Cerebellar nuclear complex (tissue), 1 donor: ENCODE results near the gene ZNF764.
"Not testable (repeated sequence)": the region's sequence is repeated elsewhere in the genome, so short reads cannot be mapped to it uniquely, and the experiment has no call there.

ENCODE experiments used
- DNase-seq, 2 experiments: peaks; one replicate each; lab custom pipeline; 2025; lab: John Stamatoyannopoulos, UW

The ZNF764 gene

GRCh38 chr16:30527635-30528178 is 30.5 kb downstream of the ZNF764 start:
- DNase-seq: no peak

- peak; percentile 29 to 86 for DNase-seq
Measured at GRCh38 chr16:30526823-30527634, 31.1 kb downstream of the ZNF764 start.

- no peak for DNase-seq
Measured at GRCh38 chr16:30526137-30526822, 31.9 kb downstream of the ZNF764 start, which contains the start of gene ZNF768. Gene ZNF768, minus strand, starts transcription at chr16:30526566. Its CDS starts 153 bp downstream, at chr16:30526413.

- DNase-seq: no peak
Measured at GRCh38 chr16:30525844-30526136, 32.4 kb downstream of the ZNF764 start.

- no peak for DNase-seq
Measured at GRCh38 chr16:30524575-30525568, 33.3 kb downstream of the ZNF764 start.

GRCh38 chr16:30523768-30524574 is 34.2 kb downstream of the ZNF764 start:
- no peak for DNase-seq

GRCh38 chr16:30522702-30523463 is 35.3 kb downstream of the ZNF764 start:
- DNase-seq: not testable (repeated sequence)

GRCh38 chr16:30521873-30522641 is 36.1 kb downstream of the ZNF764 start:
- DNase-seq: no peak

GRCh38 chr16:30521476-30521872 is 36.7 kb downstream of the ZNF764 start:
- no peak for DNase-seq

GRCh38 chr16:30519120-30520049 is 38.8 kb downstream of the ZNF764 start:
- DNase-seq: no peak

- no peak for DNase-seq
Measured at GRCh38 chr16:30518552-30518951, 39.6 kb downstream of the ZNF764 start.

GRCh38 chr16:30515275-30515674 is 42.9 kb downstream of the ZNF764 start:
- no peak for DNase-seq

GRCh38 chr16:30511509-30511908 is 46.7 kb downstream of the ZNF764 start:
- DNase-seq: no peak

- DNase-seq: no peak
Measured at GRCh38 chr16:30510376-30510938, 47.7 kb downstream of the ZNF764 start.

GRCh38 chr16:30509081-30509765 is 49.0 kb downstream of the ZNF764 start:
- DNase-seq: no peak
